NCI-H1105 treated with DMSO at 0.1 percent for 48 hours (cell line): ENCODE results near the gene KLRC2.
"Not testable (repeated sequence)": the region's sequence is repeated elsewhere in the genome, so short reads cannot be mapped to it uniquely, and the experiment has no call there.

ENCODE experiments used
- DNase-seq: peaks from one replicate; lab custom pipeline; 2025; lab: John Stamatoyannopoulos, UW

KLRC2 gene

DNA sequence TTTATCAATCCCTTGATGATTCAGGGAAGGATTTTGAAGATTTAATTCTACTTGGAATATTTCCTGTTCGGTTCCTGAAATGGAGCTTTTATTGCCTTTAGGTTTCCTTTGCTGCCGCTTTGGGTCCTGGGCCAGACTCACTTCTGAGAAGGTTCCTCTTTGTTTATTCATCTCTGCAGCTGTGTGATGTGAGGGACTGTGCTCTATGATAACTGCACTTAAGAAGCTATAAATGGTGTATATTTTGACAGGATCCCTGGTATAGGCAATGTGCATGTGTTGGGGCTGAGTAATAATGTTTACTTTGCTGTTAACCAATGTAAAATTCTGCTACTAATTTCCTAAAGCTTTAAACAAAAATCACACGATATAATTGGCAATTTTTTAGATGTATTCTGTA is at the start of gene KLRC2:
Gene KLRC2, minus strand, starts transcription at position 195 of the 400 bp plus-strand sequence. Its CDS starts 24 bp downstream, at position 171.
- DNase-seq = peak; percentile 26

DNA sequence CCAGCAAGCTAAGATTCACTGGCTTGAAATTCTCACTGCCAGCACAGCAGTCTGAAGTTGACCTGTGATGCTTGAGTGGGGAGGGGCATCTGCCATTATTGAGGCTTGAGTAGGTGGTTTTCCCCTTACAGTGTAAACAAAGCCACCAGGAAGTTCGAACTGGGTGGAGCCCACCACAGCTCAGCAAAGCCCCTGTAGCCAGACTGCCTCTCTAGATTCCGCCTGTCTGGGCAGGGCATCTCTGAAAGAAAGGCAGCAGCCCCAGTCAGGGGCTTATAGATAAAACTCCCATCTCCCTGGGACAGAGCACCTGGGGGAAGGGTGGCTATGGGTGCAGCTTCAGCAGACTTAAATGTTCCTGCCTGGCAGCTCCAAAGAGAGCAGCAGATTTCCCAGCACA is 46.1 kb upstream of the KLRC2 start:
- DNase-seq = not testable (repeated sequence)

DNA sequence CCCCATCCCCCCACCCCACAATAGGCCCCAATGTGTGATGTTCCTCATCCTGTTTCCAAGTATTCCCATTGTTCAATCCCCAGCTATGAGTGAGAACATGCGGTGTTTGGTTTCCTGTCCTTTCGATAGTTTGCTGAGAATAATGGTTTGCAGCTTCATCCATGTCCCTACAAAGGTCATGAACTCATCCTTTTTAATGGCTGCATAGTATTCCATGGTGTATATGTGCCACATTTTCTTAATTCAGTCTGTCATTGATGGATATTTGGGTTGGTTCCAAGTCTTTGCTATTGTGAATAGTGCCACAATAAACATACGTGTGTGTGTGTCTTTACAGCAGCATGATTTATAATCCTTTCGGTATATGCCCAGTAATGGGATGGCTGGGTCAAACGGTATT is 37.0 kb upstream of the KLRC2 start:
- DNase-seq = not testable (repeated sequence)

DNA sequence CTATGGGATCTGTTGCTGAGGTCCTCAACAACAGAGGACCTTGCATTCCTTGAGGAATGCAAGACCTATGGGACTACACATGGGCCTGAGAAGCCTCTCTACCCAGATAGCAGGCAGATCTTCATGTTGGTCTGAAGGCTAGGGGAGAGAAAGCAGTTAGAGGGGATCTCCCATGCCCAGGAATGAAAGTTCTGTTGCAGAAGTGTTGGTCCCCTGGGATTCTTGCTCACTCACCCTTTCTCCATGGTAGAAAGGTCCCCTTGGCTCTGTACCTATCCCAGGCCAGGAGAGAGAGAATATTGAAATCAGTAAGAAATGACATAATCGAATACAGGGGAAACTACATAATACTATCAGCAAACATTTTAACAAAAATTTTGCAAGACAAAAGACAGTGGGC is 33.9 kb upstream of the KLRC2 start:
- no peak for DNase-seq

DNA sequence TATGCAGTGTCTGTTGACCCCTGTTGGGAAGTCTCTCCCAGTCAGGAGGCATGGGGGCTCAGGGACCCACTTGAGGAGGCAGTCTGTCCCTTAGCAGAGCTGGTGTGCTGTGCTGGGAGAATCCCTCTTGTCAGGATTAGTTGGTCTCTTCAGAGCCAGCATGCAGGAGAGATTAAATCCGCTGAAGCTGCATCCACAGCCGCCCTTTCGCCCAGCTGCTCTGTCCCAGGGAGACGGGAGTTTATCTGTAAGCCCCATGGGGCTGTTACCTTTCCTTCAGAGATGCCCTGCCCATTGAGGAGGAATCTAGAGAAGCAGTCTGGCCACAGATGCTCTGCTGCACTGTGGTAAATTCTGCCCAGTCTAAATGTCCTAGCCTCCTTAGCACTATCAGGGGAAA is 30.5 kb upstream of the KLRC2 start:
- DNase-seq = no peak

DNA sequence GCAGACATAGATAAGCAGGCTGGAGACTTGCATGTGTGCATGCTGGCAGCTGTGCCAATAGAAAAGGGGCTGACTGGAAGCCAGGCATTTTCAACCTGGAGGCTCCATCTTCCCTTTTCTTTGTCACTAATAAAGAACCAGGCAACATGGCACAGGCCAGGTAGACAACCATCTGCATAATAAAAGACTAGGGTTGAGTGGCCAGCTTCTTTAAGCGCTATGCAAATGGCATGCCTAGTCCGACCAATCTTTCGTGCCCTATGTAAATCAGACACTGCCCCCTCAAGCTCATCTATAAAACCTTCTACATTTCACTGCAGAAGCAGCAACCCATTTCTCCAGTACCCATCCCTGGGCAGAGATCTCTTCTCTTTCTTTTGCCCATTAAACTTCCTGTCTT is 21.9 kb upstream of the KLRC2 start:
- no peak for DNase-seq

DNA sequence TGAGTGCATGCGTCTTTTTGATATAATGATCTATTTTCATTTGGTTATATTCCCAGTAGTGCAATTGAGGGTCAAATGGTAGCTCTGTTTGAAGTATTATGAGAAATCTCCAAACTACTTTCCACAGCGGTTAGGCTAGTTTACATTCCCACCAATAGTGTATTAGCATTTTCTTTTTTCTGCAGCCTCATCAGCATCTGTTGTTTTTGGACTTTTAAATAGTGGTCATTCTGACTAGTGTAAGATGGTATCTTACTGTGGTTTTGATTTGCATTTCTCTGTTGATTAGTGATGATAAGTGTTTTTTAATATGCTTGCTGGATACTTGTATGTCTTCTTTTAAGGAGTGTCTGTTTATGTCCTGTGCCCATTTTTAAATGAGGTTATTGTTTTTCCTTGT is 21.0 kb upstream of the KLRC2 start:
- no peak for DNase-seq

DNA sequence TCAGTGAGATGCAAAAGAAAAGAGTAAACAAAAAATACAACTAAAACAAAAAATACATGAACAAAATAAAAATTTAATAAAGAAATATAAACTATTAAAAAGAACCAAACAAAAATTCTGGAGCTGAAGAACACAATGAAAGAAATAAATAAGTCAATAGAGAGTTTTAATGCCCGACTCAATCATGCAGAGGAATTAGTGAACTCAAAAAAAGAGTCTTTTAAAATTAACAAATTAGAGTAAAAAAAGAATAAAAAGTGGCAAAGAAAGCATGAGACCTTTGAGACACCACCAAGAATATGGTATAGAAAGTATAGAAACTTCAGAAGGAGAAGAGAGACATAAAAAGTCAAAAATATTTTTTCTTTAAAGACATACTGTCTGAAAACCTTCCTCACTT is 20.0 kb upstream of the KLRC2 start:
- no peak for DNase-seq

DNA sequence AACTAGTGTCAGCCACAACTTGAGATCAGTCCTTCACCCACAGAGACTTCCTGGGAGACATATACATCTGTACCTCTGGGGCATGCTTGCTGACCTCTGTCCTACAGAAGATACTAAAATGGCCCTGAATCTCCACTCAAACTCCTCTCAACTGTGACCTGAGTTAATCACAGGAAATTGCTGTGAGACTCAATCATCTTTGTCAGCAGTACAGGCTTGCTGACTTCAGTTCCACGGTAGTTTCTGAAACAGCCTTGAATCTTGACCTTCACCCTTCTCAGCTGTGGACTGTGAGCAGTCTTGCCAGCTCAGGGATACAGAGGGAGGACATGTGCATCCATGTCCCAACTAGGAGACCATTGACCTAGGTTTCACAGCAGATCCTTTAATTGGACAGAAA is 18.7 kb upstream of the KLRC2 start:
- no peak for DNase-seq

DNA sequence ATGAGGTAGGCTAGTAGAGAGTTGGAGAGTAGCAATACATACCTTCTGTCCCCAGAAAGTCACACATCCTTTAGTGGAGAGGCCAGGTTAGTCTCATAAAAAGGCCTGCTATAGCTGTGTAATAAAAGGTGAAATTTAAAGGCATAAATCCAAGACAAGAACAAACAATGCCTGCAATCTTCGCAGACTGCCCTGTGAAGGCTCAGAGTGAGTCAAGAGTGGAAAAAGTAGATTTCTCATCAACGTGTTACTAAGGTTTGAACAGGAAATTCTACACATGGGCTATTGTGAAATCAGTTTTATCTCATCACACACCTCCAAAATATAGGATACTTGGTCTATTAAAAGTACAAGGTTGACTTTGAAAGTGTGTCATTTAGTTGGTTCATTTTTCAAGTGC is 17.3 kb upstream of the KLRC2 start, which contains the start of gene KLRC1:
Gene KLRC1, minus strand, starts transcription at position 222 of the 400 bp plus-strand sequence. CDS start 2,221 bp downstream, outside the sequence.
- DNase-seq = no peak

DNA sequence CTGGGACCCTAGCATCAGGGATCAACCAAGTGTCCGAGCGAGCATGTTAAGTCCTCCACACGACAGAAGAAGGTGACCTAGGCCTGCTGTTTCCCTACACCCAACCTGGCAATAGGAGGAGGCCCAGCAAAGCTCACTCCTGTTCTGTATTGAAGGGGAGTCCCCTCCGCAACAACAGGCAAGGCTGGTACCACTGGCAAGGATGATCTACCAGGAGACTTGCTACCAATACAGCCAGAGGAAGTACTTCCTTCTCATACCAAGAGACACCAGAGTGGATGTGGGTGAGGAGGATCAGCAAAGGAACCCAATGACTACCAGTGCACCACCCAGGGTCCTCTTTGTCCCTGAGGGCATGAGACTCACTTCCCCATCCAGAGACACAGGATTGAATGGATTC is 12.4 kb upstream of the KLRC2 start:
- DNase-seq = no peak

DNA sequence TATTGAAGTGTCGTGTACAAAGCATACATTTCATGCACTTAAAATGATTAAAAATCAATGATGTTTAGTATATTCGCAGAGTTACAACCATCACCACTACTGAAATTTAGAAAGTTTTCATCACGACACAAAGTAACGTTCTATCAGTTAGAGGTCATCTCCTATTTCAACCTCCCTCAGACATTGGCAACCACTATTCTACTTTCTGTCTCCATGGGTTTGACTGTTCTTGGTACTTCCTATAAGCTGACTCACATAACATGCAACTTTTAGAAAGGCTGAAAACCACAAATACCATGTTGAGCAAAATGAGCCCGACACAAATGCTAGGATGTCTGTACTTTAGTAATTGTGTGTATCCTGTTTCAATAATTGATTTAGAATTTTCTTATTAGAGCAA is 10.2 kb upstream of the KLRC2 start:
- DNase-seq = not testable (repeated sequence)

DNA sequence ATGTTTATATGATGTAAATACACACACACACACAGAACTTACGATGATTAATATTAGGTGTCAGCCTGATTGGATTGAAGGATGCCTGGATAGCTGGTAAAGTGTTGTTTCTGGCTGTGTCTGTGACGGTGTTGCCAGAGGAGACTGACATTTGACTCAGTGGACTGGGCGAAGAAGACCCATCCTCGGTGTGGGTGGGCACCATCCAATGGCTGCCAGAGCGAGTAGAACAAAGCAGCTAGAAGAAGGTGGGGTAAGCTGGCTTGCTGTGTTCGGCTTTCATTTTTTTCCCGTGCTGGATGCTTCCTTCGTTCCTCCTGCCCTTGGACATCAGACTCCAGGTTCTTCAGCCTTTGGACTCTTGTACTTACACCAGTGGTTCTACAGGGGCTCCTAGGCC is 5.3 kb upstream of the KLRC2 start:
- not testable (repeated sequence) for DNase-seq

DNA sequence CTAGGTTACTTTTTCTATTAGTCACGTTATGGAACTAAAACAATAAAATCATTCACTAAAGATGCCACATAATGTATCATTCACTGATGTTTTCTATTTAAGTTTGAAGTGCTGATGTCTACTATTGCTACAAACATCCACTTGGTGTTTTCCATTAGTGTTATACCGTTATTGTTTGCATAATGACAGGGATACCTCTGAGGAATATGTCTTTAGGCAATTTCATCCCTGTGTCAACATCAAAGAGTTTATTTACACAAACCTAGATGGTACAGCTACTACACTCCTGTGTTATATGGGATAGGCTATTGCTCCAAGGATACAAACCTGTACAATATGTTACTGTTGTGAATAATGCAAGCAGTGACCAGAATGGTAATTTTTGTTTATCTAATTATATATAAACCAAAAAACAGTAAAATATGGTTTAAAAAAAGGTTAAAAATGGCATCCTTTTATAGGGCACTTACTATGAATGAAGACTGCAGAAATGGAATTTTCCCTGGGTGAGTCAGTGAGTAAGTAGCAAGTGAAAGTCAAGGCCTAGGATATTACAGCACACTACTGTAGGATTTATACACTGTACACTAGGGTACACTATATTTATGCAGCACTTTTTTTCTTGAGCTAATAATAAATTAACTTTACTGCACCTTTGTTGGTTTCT is 3.9 kb upstream of the KLRC2 start:
- peak; percentile 17 for DNase-seq

DNA sequence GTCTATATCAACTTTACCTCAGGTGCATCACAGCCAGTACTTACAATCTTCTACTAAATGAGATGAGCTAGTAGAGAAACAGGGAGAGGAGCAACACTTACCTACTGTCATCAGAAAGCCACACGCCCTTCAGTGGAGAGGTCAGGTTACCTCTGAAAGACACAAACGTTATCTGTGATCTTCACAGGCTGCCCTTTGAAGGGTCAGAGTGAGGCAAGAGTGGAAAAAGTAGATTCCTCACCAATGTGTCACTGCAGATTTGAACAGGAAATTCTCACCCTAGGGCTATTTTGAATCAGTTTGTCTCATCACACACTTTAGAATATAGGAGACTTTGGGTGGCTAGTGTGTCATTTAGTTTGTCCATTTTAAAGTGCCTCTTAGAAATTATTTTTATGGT is 1.8 kb upstream of the KLRC2 start:
- not testable (repeated sequence) for DNase-seq

DNA sequence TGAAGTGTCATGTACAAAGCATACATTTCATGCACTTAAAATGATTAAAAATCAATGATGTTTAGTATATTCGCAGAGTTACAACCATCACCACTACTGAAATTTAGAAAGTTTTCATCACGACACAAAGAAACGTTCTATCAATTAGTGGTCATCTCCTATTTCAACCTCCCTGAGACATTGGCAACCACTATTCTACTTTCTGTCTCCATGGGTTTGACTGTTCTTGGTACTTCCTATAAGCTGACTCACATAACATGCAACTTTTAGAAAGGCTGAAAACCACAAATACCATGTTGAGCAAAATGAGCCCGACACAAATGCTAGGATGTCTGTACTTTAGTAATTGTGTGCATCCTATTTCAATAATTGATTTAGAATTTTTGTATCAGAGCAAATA is 5.2 kb downstream of the KLRC2 start:
- DNase-seq = not testable (repeated sequence)

DNA sequence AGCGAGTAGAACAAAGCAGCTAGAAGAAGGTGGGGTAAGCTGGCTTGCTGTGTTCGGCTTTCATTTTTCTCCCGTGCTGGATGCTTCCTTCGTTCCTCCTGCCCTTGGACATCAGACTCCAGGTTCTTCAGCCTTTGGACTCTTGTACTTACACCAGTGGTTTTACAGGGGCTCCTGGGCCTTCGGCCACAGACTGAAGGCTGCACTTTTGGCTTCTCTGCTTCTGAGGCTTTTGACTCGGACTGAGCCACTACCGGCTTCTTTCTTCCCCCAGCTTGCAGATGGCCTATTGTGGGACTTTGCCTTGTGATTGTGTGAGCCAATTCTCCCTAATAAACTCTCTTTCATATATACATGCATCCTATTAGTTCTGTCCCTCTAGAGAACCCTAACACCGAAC is 9.9 kb downstream of the KLRC2 start:
- not testable (repeated sequence) for DNase-seq

DNA sequence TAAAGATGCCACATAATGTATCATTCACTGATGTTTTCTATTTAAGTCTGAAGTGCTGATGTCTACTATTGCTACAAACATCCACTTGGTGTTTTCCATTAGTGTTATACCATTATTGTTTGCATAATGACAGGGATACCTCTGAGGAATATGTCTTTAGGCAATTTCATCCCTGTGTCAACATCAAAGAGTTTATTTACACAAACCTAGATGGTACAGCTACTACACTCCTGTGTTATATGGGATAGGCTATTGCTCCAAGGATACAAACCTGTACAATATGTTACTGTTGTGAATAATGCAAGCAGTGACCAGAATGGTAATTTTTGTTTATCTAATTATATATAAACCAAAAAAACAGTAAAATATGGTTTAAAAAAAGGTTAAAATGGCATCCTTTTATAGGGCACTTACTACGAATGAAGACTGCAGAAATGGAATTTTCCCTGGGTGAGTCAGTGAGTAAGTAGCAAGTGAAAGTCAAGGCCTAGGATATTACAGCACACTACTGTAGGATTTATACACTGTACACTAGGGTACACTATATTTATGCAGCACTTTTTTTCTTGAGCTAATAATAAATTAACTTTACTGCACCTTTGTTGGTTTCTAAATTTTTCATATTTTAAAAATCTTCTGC is 11.4 kb downstream of the KLRC2 start:
- not testable (repeated sequence) for DNase-seq

DNA sequence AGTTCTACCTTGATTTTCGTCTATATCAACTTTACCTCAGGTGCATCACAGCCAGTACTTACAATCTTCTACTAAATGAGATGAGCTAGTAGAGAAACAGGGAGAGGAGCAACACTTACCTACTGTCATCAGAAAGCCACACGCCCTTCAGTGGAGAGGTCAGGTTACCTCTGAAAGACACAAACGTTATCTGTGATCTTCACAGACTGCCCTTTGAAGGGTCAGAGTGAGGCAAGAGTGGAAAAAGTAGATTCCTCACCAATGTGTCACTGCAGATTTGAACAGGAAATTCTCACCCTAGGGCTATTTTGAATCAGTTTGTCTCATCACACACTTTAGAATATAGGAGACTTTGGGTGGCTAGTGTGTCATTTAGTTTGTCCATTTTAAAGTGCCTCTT is 13.7 kb downstream of the KLRC2 start:
- DNase-seq = not testable (repeated sequence)

DNA sequence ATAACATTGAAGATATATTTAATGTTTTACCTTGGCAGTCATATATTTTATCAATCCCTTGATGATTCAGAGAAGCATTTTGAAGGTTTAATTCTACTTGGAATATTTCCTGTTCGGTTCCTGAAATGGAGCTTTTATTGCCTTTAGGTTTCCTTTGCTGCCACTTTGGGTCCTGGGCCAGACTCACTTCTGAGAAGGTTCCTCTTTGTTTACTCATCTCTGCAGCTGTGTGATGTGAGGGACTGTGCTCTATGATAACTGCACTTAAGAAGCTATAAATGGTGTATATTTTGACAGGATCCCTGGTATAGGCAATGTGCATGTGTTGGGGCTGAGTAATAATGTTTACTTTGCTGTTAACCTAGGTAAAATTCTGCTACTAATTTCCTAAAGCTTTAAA is 15.5 kb downstream of the KLRC2 start, which contains the start of gene KLRC3:
Gene KLRC3, minus strand, starts transcription at position 262 of the 400 bp plus-strand sequence. Its CDS starts 45 bp downstream, at position 217.
- DNase-seq = not testable (repeated sequence)

DNA sequence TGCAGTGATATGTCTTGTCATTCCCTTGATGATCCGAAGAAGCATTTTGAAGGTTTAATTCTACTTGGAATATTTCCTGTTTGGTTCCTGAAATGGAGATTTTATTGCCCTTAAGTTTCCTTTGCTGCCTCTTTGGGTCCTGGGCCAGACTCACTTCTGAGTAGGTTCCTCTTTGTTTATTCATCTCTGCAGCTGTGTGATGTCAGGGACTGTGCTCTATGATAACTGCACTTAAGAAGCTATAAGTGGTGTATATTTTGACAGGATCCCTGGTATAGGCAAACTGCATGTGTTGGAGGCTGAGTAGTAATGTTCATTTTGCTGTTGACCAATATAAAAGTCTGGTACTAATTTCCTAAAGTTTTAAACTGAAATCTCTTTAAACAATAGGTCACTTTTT is 26.4 kb downstream of the KLRC2 start, which contains the start of gene KLRC4:
Gene KLRC4, minus strand, starts transcription at position 366 of the 400 bp plus-strand sequence. Its CDS starts 182 bp downstream, at position 184.
- DNase-seq = peak; percentile 48

DNA sequence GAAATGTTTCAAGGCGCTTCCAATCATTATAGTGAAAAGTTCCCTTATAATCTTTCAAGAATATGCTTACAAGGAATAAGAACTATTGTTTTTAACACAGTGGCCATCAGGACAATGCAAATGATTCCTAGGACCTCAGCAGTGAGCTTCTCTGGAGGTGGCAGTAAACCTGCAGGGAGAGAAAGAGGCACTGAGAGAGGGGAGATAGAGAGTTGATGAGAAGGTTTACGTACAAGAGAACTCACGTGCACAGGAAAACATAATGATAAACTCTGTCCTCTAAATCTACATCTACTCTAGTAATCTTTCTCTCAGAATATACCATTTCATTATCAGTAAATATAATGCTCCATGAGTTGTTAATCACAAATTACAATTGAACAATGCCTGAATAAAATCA is 27.0 kb downstream of the KLRC2 start:
- DNase-seq = no peak

DNA sequence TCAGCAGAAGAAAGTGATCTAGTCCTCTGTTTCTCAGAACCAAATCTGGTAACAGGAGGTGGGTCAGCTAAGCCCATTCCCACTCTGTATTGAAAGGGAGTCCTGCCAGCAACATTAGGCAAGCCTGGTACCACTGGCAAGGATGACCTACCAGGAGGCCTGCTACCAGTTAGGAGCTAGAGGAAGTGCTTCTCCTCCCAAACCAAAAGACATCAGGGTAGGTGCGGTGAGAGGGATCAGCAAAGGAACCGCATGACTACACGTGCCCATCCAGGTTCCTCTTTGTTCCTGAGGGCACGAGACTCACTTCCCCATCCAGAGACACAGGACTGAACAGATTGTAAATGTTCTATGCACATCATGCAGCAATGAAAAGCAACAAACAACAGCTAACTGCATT is 29.1 kb downstream of the KLRC2 start:
- no peak for DNase-seq
